IPS-15b (cell line): ENCODE data around the gene NDUFA6.
"Not testable (repeated sequence)": the region's sequence is repeated elsewhere in the genome, so short reads cannot be mapped to it uniquely, and the experiment has no call there.

Experiments
- H3K27me3 ChIP-seq: one replicate; pipeline ENCODE4 v1.6.1; 2013; ENCODE audit warnings: low read length; ENCODE audit not compliant: control insufficient read depth, insufficient read depth
- H3K36me3 ChIP-seq: one replicate; pipeline ENCODE4 v1.6.1; 2013; ENCODE audit warnings: low read length; ENCODE audit not compliant: control insufficient read depth, insufficient read depth
- H3K4me1 ChIP-seq: one replicate; pipeline ENCODE4 v1.6.1; 2013; ENCODE audit warnings: mild to moderate bottlenecking, low read length; ENCODE audit not compliant: control insufficient read depth, insufficient read depth
- H3K4me3 ChIP-seq: one replicate; pipeline ENCODE4 v1.5.1; 2013; ENCODE audit warnings: low read depth, low read length
- H3K9ac ChIP-seq: one replicate; pipeline ENCODE4 v1.6.1; 2013; ENCODE audit warnings: low read depth, mild to moderate bottlenecking, low read length
- H3K9me3 ChIP-seq: one replicate; pipeline ENCODE4 v1.6.1; 2013; ENCODE audit warnings: mild to moderate bottlenecking, low read length; ENCODE audit not compliant: control insufficient read depth, insufficient read depth

The NDUFA6 gene

DNA sequence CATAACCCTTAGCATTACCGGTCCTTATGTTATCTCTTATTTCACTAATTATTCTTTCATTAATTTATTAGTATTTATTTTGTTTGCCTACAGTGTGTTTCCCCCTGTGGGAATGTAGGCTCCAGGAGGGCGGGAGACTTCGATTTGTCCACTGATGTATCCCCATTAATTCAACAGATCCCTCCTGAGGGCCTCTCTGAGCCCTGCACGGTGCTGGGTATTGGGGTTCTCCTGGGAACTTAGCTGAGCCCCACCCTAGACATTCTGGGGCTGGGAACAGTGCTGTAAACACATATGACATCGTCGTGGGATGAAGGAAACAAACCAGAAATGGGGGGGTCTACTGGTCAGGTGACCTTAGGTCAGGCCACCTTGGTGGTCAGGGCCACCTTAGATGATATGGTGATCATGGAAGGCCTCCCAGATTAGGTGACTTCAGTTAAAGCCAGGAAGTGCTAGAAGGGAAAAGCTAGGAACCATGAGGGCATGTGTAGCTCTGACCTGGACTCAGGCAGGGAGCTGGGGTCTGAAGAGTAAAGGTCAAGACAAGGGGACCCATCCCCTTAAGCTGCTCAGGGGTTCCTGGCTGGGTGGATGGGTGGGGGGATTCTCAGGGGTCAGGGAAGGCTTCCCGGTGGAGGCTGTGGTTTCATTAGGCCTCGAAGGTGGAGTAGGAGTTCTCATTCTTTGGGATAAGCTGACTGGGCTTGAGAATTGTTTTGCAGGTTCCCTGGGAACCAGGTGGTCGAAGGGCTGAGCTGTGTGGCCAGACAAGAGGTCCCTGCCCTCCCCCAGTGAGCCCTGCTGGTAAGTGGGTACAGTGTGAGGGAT is 15.5 kb downstream of the NDUFA6 start:
- Histone ChIP-seq H3K4me1 (peaks cover 13% of the 10 kb centered on the region), H3K27me3 (peaks cover 6% of the 10 kb centered on the region), H3K9ac (no peak overlapping the region), H3K36me3 (peaks cover 5% of the 10 kb centered on the region), H3K4me3 (peak overlapping the region; percentile 49), H3K9me3 (no peaks in the 10 kb centered on the region)

DNA sequence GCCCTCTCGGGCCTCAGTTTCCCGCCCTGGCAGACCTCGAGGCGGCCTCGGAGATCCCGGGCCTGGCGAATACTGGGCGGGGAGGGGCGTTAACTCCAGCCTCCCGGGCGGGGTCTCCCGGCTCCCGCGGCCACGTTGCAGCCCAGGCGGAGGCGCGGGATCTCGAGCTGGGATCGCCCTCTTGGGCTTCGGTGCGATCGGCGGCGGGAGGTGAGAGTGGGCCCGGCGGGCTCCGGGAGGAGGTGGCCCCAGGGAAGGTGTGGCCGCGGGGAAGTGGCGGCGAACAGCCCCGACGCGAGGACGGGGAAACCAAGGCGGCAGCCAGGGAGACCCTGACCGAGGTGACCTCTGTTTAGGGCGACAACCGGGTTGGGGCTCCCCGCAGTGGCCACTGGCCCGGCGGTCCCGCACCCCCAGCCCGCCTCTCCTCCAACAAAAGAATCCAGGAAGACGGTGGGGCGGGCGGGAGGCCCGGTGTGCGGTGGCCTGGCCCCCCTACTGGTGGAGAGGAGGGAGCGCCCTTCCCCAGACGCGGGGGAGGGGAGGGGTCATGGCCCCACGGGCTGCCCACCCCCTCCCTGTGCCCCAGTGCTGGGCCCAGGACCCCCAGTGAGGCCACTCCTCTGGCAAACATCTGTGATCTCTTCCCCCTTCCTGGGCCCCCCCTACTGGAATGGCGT is 16.3 kb downstream of the NDUFA6 start, which contains the start of gene PHETA2:
Gene PHETA2 (plus strand): TSS at position 117 of the 680 bp plus-strand sequence. CDS start 3,046 bp downstream, outside the sequence.
- peaks cover 6% of the 10 kb centered on the region for H3K27me3 ChIP-seq
- H3K9ac ChIP-seq, result no peak within 1 kb of the TSS
- H3K4me3 ChIP-seq, result peak within 1 kb of the TSS; percentile 49
- peaks cover 5% of the 10 kb centered on the region for H3K36me3 ChIP-seq
- H3K4me1 ChIP-seq, result peaks cover 13% of the 10 kb centered on the region
- H3K9me3 ChIP-seq, result no peaks in the 10 kb centered on the region

DNA sequence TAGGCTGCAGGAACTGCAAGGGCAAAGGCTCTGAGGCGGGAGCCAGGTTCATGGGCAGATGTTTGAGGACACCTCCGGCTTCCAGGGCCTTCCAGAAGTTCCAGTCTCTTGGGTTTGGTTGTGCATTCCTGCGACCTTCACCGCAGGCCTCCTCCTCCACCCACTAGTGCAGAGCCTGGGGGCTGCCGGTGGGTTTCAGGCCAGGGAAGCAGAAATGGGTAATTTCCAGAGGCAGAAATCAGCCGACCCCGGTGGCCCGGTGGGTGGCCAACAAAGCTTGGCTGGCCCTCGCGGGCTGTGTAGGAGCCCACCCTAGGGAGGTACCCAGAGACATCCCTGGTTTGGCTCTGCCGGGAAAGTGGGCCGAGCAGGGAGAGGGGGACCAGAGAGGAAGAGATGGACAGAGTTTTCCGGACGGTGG is 16.9 kb downstream of the NDUFA6 start:
- H3K4me3 ChIP-seq, result no peak overlapping the region
- H3K9me3 ChIP-seq, result no peaks in the 10 kb centered on the region
- H3K4me1 ChIP-seq, result peaks cover 10% of the 10 kb centered on the region
- H3K36me3 ChIP-seq, result peaks cover 5% of the 10 kb centered on the region
- H3K9ac ChIP-seq, result no peak overlapping the region
- H3K27me3 ChIP-seq, result peaks cover 6% of the 10 kb centered on the region

DNA sequence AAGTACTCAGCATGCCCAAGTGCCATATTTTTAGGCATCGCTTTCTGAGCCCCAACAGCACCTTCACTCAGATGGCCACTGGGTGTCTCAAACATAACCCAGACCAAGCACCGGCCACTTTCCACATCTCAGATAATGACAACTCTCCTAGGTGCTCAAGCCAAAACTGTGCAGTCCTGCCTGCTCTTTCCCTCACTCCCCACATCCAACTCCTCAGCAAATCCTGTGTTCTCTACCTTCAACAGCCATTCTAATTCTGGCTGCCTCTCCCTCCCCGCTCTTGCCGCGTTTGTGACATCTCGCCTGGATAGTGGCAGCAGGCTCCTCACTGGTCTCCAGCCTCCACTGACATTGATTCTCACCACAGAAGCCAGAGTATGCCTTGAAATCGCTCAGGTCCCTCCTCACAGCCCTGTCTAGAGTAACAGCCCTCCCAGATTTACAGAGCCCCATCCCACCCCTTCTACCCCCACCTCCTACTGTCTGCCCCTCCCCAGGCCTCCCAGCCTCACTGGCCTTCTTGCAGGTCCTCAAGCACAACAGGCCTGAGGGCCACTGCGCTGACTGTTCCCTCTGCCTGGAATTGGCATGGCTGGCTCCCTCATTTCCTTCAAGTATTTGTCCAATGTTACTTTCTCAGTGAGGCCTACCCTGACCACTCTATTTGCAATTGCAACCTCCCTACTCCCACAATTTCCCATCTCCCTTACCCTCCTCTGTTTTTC is 17.8 kb downstream of the NDUFA6 start:
- H3K27me3 ChIP-seq, result peaks cover 6% of the 10 kb centered on the region
- H3K36me3 ChIP-seq, result peaks cover 9% of the 10 kb centered on the region
- no peak overlapping the region for H3K4me3 ChIP-seq
- no peak overlapping the region for H3K9ac ChIP-seq
- no peaks in the 10 kb centered on the region for H3K9me3 ChIP-seq
- peaks cover 9% of the 10 kb centered on the region for H3K4me1 ChIP-seq

DNA sequence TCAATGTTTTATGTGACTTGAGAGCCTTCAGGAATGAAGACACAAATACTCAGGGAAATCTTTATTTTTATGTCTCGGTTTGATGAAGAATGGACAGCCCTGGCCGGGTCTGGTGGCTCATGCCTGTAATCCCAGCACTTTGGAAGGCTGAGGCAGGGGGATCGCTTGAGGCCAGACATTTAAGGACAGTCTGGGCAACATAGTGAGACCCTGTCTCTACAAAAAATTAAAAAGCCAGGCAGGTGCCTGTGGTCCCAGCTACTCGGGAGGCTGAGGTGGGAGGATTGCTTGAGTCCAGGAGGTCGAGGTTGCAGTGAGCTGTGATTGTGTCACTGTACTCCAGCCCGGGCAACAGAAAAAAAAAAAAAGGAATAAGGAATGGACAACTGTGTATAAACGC is 19.1 kb downstream of the NDUFA6 start:
- Histone ChIP-seq H3K36me3 (peaks cover 17% of the 10 kb centered on the region), H3K4me3 (peak overlapping the region; percentile 52)
- not testable (repeated sequence) for H3K9ac ChIP-seq, H3K27me3 ChIP-seq, H3K9me3 ChIP-seq, H3K4me1 ChIP-seq

DNA sequence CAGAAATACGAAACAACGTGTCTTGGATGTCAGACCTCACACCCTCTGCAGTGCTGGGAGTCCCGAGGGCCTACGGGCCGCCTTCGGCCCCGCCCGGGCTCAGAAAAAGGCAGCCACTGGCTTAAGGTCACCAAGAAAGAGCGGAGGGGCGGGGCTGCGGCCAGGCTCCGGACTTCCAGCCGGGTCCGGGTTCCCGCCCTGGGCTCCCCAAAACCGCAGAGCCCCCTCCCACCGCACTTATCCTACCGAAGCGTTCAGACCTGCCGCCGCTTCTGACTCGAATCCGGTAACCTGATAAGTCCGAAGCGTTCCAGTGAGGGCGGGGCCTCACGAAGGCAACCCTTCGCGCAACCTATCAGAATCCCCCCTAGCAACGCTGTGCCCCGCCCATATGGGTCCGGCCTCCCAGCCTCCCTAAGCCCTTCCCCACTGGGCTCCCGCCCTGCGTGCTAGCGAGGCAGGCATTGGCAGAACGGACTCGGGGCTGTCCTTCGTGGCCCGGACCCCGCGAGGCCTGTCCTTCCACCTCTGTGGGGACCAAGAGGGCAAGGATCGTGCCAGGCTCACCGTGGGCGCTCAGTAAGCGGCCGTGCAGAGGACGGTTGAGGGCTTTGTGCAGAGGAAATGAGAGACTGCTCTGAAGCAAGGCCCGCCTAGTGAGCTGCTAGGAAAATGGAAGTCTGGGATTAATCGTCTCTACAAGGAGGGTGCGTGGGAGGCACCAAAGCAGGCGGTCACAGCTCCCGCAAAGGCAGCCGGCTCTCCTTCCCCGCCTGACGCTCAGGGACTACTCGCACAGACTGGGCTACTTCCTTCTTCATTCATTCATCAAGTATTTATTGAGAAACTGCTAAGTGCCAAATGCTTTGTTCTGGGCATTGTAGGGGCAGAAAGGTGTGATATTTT is 19.8 kb downstream of the NDUFA6 start, which contains the start of gene NAGA:
Gene NAGA (minus strand): TSS at position 296 of the 906 bp plus-strand sequence. CDS start 515 bp downstream, outside the sequence.
- Histone ChIP-seq H3K9me3 (no peaks in the 10 kb centered on the region), H3K4me1 (peaks cover 9% of the 10 kb centered on the region), H3K27me3 (peaks cover 6% of the 10 kb centered on the region), H3K36me3 (peaks cover 24% of the 10 kb centered on the region), H3K4me3 (peak within 1 kb of the TSS; percentile 75), H3K9ac (peak within 1 kb of the TSS; percentile 49)

- no peaks in the 10 kb centered on the region for H3K9me3 ChIP-seq
- peak overlapping the region; percentile 75 for H3K4me3 ChIP-seq
- H3K27me3 ChIP-seq, result peaks cover 6% of the 10 kb centered on the region
- H3K9ac ChIP-seq, result peak overlapping the region; percentile 49
- peaks cover 27% of the 10 kb centered on the region for H3K36me3 ChIP-seq
- peaks cover 13% of the 10 kb centered on the region for H3K4me1 ChIP-seq
Measured at GRCh38 chr22:42069801-42070516, 20.6 kb downstream of the NDUFA6 start.

GRCh38 chr22:42068291-42068690 is 22.3 kb downstream of the NDUFA6 start:
- Histone ChIP-seq H3K4me1 (peaks cover 12% of the 10 kb centered on the region), H3K4me3 (no peak overlapping the region), H3K9ac (no peak overlapping the region), H3K36me3 (peaks cover 27% of the 10 kb centered on the region), H3K27me3 (peaks cover 3% of the 10 kb centered on the region), H3K9me3 (no peaks in the 10 kb centered on the region)

- no peak overlapping the region for H3K9ac ChIP-seq
- no peaks in the 10 kb centered on the region for H3K9me3 ChIP-seq
- H3K36me3 ChIP-seq, result peaks cover 27% of the 10 kb centered on the region
- no peak overlapping the region for H3K4me3 ChIP-seq
- no peaks in the 10 kb centered on the region for H3K27me3 ChIP-seq
- H3K4me1 ChIP-seq, result peaks cover 10% of the 10 kb centered on the region
Measured at GRCh38 chr22:42067671-42068251, 22.8 kb downstream of the NDUFA6 start.

- Histone ChIP-seq H3K4me1 (peaks cover 10% of the 10 kb centered on the region), H3K4me3 (no peak overlapping the region), H3K27me3 (no peaks in the 10 kb centered on the region), H3K9ac (no peak overlapping the region), H3K9me3 (no peaks in the 10 kb centered on the region), H3K36me3 (peaks cover 29% of the 10 kb centered on the region)
Measured at GRCh38 chr22:42066937-42067336, 23.6 kb downstream of the NDUFA6 start.
